HG03432 (cell line): ENCODE measurements around the gene BICRAL.
"Not testable (repeated sequence)": the region's sequence is repeated elsewhere in the genome, so short reads cannot be mapped to it uniquely, and the experiment has no call there.

Source experiments
- ATAC-seq: cut with Tn5 transposase; IDR thresholded peaks from one replicate; pipeline ENCODE4 v1.9.1; 2021; ENCODE audit warnings: mild to moderate bottlenecking, moderate library complexity; ENCODE audit not compliant: unreplicated experiment

BICRAL gene, protein sequence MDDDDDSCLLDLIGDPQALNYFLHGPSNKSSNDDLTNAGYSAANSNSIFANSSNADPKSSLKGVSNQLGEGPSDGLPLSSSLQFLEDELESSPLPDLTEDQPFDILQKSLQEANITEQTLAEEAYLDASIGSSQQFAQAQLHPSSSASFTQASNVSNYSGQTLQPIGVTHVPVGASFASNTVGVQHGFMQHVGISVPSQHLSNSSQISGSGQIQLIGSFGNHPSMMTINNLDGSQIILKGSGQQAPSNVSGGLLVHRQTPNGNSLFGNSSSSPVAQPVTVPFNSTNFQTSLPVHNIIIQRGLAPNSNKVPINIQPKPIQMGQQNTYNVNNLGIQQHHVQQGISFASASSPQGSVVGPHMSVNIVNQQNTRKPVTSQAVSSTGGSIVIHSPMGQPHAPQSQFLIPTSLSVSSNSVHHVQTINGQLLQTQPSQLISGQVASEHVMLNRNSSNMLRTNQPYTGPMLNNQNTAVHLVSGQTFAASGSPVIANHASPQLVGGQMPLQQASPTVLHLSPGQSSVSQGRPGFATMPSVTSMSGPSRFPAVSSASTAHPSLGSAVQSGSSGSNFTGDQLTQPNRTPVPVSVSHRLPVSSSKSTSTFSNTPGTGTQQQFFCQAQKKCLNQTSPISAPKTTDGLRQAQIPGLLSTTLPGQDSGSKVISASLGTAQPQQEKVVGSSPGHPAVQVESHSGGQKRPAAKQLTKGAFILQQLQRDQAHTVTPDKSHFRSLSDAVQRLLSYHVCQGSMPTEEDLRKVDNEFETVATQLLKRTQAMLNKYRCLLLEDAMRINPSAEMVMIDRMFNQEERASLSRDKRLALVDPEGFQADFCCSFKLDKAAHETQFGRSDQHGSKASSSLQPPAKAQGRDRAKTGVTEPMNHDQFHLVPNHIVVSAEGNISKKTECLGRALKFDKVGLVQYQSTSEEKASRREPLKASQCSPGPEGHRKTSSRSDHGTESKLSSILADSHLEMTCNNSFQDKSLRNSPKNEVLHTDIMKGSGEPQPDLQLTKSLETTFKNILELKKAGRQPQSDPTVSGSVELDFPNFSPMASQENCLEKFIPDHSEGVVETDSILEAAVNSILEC

DNA sequence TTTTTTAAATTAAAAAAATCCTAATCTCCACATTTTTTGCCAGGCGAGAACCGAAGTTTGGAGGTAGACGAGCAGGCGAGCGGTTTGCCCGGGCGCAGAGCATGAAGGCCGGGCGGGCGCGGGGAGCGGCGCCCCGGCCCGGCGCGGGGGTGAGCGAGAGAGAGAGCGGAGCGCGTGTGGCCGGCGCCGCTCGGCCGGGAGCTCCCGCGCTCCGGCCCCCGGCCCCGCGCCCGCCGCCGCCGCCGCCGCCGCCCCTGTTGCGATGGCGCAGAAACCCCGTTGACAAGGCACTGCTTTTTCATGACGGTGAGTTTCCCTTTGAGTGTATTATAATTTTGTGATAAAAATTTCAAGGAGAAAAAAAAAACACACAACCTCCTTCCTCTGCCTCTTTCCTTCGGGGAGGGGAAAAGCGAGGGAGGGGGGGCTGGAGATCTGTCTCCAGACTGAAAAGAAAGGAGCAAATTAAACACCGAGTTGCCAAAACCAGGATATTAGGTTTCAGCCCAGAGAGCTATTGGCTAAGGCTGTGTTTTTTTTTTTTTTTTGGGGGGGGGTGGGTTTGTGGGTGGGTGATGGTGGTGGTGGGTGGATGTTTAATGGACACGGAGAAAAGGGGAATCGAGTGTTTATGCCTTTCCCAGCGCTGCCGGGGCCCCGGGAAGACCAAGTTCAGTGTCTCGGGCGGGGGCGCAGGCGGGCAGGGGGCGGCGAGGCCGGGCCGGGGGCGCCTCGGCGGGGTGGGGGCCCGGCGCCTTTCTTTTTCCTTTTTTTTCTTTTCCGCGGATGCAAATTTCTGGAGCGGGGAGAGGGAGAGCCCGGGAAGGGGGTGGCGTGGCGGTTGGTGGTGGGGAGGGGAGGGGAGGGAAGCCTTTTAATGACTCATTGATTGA lies at the start of gene BICRAL:
BICRAL (plus strand) TSS at position 257 of the 893 bp plus-strand sequence. CDS start 39,971 bp downstream, outside the sequence.
- no peak for ATAC-seq

DNA sequence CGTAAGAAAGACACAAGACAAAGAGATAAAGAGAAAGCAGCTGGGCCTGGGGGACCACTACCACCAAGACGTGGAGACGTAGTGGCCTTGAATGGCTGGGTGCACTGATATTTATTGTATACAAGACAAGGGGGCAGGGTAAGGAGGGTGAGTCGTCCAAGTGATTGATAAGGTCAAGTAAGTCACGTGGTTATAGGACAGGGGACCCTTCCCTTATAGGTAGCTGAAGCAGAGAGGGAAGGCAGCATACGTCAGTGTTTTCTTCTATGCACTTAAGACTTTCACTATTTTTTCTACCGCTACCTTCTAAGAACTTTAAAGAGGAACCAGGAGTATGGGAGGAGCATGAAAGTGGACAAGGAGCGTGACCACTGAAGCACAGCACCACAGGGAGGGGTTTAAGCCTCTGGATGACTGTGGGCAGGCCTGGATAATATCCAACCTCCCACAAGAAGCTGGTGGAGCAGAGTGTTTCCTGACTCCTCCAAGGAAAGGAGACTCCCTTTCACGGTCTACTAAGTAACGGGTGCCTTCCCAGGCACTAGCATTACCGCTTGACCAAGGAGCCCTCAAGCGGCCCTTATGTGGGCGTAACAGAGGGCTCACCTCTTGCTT lies 47.9 kb upstream of the BICRAL start:
- not testable (repeated sequence) for ATAC-seq

DNA sequence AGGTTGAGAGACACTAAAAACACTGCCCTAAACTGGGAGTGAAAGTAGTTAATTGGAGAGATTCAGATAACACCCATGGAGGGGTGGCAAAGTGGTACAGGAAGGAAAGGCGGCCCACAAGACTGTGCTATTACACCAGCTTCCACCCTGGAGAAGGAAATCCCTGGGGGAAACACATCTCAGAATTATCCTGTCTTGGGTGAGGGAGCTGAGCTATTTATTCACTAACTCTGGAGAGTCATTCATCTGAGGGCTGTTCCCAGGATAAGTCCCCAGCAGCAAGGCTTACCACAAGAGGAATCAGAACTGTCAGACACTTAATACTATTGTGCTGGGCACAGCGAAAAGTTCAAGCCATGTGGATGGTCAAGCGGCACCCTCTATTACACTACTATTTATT lies 45.9 kb upstream of the BICRAL start:
- ATAC-seq, result no peak

DNA sequence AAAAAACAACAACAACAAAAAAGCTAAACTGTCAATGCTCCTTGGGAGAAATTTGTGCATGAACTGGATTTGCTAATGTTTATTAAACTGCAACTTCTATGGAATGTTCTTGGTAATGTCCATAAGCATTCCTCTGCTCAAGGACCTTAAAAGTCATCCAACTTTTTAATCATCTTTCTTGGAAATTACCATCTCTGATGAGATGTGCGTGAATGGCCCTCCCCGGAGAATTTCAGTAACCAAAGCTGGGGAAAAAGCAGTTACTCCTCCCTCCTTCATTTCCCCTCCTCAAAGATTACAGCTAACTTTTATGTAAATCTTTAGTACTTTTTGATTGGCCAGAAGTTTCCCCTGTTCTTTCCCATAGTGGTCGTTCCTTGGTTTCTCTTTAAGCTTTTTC lies 41.1 kb upstream of the BICRAL start:
- ATAC-seq, result no peak

DNA sequence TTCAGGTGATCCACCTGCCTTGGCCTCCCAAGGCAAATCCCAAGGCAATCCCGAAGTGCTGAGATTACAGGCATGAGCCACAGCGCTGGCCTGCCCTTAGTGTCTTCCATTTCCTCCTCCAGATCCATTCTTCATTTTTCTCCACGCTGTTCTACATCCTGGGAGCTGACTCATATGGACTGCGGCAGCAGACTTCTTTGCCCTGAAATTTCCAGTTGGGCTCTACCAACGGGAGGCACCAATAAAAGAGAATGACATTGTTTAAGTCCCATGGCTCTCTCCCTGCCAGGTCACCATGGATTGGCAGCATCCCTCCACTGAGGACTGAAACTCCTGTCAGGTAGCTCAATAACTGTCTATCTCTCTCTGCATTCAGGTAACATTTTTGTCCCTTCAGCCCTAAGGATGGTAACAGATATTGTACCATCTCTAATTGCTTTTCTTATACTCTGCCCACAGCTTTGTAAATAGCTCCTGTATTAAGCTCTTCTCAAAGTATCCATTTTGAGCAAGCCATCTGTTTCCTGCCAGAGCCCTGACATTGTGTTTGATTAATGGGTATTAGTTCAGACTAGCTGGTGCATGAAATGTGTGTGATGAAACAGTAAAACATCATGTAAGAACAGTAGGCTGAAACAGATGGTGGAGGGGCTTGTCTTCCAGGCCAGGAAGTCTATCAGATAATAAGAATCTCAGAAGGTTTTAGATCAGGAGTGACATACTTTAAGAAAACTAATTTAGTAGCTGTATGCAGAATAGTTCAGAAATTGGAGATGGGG lies 39.5 kb upstream of the BICRAL start:
- ATAC-seq, result no peak

DNA sequence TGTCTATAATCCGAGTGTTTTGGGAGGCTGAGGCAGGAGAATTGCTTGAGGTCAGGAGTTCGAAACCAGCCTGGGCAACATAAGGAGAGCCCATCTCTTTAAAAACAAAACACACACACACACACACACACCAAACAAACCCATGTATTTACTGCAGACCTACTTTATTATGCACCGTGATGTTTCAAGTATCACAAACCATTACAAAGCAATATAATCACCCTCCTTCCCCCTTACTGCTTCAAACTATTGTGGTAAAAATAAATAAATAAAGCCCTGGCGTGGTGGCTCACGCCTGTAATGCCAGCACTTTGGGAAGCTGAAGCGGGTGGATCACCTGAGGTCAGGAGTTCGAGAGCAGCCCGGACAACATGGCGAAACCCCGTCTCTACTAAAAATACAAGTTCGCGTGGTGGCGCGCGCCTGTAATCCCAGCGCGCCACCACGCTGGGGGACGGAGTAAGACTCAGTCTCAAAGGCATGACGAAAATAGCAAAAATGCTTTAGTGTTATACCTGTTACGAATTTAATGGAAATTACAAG lies 37.4 kb upstream of the BICRAL start:
- ATAC-seq, result no peak

DNA sequence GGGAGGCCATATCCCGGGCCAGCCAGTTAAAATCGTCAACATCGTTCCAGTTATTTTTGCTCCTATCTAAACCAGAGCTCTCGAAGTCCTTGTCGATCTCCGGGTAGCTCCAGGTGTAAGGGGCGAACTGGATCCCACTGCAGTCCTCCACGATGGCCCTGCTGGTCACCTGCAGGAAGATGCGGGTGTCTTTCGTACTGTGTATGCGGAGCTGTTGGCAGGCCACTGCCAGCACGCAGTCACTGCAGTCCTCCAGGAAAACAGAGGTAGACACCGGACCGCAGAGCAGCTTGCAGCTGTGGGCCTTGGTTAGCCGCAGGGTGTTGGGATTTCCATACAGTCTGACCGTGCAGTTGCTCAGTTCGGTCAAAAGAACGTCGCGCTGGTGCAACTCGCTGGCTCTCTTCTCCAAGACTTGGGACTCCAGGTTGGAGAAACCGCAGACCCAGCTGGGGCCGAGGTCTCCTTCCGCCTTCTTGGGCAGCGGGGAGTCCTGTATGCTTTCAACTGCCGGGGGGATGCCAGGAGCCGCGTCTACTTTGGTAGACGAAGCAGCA lies 36.7 kb upstream of the BICRAL start:
- ATAC-seq, result no peak

DNA sequence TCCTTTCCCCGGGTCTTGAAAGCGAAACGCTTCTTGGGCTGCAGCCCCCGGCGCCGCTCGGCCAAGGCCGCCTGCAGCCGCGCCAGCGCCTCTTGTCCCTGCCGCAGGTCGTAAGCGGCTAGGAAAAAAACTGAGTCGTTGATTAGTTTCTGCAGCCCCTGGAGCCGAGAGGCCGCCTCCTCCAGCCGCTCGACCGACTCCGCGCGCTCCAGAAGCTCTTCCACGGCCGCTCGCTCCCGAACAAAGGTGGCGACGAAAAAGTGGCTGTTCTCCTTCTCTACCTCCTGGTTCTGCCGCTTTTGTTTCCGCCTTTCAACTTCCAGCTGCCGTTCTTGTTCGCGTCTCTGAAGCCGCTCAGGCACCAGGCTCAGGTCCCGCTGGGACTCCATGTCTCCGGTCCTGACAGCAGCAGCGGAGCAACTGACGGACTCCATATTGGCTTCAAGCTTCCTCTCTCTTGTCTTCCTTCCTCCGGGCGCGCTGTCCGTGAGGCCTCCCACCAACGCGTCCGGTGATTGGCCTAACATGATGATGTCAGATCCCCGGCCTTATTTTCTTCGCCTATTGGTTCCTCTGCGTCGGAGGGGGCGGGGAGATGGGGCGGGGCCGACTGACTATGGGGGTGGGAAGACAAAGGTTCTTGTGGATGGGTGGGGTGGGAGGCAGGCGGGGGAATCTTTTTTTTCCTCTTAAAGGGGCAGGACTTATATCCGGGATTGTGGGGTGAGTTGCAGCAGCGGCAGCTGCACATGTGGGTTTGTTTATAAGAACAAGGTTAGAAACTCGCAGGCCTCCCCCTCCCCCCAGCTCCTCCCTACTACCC lies 36.0 kb upstream of the BICRAL start, which contains the start of gene TBCC:
TBCC (minus strand) TSS at position 464 of the 823 bp plus-strand sequence; CDS start at position 434, 30 bp downstream.
- ATAC-seq, result peak; percentile 72

DNA sequence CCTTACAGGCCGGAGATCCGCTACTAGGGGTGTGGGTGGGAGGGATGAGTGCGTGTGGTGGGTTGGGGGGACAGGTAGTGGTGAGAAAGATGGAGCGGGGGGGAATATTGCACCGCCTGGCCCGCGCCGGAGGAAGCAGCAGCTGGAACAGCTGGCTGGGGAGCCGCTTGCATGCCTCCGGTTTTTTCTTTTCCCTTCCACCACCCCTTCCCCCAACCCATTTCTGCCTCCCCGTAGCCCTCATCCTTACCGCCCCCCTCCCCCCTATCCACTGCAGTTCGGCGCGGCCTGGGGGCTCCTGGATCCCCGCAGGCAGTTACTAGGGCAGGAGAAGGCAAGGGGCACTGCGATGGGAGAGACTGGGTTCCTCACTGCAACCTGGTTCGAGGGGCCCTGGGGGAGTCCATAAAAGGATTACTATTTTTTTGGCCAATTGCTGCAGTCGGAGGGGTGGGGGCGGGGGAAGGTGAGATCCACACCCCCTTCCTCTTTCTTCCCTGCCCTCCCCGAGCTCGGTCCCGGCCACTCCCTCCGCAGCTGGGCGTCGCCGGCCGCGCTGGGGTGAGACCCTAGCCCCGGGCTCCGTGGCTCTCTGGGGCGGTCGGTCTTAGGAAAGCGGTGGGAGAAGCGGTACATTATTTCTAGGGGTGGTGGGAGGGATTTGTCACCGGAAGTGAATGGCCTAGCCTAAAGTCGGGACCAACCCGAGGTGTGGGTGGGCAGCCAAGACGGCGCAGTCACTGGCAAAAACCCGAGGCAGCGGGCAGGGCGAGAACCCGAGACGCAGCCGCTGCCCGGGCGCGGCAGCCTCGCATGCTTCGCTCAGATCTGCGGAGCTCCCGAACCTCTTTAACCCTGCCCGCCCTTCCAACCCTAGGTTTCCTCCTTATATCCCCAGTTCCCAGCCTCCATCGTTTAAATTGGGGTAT lies 35.1 kb upstream of the BICRAL start:
- peak; percentile 63 for ATAC-seq

DNA sequence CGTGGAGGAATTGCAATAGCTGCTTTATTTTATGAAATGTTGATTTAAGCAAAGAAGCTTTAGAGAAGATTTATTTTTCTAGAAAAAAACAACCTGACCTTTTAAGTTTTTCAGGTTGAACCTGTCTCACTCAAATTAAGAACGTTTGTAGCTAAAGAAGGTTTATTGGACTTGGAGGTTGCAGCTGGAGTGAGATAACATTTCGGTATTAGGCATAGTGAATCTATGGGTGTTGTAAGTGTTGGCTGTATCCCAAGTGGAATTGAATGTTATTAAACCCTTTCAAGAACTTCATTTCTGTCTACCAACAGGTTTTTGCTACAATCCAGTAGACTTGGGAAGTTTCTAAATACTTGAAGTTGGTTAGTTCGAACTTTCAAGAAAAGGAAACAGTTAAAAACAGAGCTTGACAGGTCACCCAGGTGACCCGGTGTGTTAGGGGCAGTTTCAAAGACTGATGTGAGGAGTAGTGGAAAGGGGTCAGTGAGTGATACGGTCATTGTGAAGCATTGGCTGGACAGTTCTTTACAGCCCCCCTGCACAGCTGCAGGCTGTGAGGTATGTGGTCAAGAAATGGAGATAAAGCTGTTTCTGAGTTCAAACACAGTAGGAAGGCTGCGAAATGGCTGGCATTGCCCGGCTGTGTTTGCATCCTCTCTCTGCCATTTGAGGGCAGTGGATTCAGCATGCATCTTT lies 33.5 kb upstream of the BICRAL start:
- ATAC-seq, result no peak

DNA sequence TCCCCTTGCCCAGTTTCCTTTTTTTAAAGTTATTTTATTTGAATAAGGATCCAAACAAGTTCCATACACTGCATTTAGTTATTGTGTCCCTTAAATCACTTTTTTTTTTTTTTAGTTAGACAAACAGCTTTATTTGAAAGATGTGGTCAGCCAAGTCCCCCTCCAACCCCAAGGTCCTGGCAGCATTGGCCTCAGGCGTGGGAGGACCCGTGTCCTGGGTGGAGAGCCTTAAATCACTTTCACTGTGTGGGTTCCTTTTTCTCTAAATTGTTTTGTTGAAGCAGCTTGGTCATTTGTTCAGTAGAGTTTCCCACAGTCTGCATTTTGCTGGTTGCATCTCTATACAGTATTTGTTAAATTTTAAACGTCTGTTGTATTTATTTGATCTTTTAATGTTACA lies 30.8 kb upstream of the BICRAL start:
- ATAC-seq, result no peak

DNA sequence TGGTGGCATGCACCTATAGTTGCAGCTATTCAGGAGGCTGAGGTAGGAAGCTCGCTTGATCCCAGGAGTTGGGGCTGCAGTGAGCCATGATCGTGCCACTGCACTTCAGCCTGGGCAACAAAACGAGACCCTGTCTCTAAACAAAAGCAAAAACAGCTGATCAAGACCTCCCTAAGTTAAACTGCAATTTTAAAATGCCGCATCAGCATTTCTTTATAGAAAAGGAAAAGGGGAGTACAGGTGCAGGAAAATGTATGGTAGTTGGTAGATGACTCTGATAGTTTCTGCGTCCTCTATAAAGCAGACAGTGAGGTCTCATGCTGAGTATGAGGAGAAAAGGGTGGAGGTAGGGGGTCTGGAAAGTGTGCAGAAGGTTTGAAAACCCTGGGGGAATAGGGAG lies 27.1 kb upstream of the BICRAL start:
- no peak for ATAC-seq

DNA sequence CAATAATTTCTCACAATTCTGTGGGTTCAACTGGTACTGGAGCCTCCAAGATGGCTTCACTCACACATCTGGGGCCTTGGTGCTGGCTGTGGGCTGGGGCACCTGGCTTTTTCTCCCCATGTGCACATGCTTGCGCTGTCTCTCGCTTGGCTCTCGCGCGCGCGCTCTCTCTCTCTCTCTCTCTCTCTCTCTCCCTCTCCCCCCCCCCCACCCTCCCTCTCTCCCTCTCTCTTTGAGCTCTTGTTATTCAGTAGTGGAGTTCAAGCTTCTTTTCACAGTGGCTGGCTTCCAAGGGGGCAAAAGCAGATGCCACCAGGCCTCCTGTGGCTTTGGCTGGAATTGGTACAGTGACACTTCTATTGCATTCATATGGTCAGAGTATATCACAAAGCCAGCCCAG lies 25.1 kb upstream of the BICRAL start:
- no peak for ATAC-seq

DNA sequence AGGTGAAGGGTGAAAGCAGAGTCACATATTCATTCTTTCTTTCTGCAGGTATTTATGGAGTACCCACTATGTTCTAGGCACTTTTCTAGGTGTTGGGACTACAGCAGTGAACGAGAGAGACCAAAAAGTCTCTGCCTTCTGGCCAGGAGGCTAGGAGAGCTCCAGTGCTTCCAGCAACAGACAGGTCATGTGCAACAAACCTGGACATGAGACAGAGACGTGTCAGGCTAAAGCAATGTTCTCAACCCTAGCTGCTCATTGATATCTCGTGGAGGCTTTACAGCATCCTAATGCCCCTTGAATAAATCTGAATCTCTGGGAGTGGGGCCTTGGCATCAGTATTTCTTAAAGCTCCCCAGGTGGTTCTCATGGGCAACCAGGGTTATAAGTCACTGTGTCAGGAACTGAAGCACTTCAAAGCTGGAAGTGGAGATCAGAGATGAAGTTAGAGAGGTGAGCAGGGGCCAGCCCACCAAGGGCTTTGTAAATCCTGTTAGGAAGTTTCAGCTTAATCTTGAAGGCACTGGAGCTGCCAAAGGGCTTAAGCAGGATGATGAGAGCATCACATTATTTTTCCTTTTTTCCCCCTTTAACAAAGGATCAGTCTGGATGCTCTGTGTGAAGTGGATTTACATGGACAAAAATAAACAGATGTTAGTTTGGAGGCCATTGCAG lies 23.0 kb upstream of the BICRAL start:
- no peak for ATAC-seq

DNA sequence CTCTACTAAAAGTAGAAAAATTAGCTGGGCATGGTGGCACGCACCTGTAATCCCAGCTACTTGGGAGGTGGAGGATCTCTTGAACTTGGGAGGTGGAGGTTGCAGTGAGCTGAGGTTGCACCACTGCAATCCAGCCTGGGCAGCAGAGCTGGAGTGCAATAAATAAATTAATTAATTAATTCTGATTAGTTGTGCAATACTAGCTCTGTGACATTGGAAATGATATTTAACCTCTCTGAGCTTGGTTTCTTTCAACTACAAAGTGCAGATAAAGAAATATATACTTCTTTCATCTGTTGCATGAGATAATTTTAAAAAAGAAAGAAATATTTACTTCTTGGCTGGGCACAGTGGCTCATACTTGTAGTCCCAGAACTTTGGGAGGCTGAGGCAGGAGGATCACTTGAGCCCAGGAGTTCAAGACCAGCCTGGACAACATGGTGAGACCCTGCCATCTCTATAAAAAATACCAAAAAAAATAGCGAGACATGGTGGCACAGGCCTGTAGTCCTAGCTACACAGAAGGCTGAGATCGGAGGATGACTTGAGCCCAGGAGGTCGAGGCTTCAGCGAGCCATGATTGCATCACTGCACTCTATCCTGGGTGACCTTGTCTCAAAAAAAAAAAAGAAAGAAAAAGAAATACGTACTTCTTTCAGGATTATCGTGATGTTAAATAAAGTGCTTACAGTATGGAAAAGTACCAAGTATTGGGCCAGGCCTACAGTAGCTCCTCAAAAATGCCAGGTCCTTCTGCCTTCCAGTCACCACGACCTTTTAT lies 20.4 kb upstream of the BICRAL start:
- ATAC-seq, result no peak
